ENCODE results near the gene ZNRD2.

DNA sequence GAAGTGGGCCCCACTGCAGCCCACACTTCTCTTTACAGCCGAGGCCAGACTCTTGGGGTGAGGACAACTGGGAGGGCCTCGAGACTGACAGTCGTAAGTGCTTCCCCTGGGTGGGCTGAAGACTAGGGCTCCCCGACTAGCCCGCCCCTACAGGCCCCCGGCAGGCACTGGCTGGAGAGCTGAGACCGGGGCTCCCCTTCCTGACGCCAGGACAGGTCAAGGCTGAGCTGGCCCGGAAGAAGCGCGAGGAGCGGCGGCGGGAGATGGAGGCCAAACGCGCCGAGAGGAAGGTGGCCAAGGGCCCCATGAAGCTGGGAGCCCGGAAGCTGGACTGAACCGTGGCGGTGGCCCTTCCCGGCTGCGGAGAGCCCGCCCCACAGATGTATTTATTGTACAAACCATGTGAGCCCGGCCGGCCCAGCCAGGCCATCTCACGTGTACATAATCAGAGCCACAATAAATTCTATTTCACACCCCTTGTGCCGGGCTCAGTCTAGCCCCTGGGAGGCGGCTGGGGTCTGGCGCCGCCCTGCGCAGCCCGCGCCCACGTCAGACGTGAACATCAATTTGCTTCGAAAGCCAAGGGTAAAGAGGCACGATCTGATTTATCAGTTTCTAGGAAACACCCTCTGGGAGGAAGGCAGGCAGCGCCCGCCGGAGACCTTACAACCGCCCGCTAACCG, 31.9 kb upstream of the ZNRD2 start:
- TF ChIP-seq, protein P1, sequence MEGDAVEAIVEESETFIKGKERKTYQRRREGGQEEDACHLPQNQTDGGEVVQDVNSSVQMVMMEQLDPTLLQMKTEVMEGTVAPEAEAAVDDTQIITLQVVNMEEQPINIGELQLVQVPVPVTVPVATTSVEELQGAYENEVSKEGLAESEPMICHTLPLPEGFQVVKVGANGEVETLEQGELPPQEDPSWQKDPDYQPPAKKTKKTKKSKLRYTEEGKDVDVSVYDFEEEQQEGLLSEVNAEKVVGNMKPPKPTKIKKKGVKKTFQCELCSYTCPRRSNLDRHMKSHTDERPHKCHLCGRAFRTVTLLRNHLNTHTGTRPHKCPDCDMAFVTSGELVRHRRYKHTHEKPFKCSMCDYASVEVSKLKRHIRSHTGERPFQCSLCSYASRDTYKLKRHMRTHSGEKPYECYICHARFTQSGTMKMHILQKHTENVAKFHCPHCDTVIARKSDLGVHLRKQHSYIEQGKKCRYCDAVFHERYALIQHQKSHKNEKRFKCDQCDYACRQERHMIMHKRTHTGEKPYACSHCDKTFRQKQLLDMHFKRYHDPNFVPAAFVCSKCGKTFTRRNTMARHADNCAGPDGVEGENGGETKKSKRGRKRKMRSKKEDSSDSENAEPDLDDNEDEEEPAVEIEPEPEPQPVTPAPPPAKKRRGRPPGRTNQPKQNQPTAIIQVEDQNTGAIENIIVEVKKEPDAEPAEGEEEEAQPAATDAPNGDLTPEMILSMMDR (IDR thresholded peaks at IDR 0.05; ENCODE audit: low read depth, low read length), result no peak
- no peak for TF ChIP-seq POLR2A (IDR thresholded peaks at IDR 0.05; ENCODE audit: extremely low read depth, insufficient read length)
- TF ChIP-seq MYC (IDR thresholded peaks at IDR 0.05; ENCODE audit: low read depth, low read length), result no peak

All from NB4 (cell line).